Activated CD8-positive, alpha-beta memory T cell treated with anti-CD3 and anti-CD28 coated beads for 24 hours (primary cell): ENCODE data around the gene MRPS11.
A peak's percentile ranks its signal among the peaks of the same experiment; 100 is the strongest.
"Not testable (repeated sequence)": the region's sequence is repeated elsewhere in the genome, so short reads cannot be mapped to it uniquely, and the experiment has no call there.

Source experiments
- DNase-seq: peaks from one replicate; pipeline ENCODE4 v3.0.0-alpha.2; 2020

MRPS11 gene

GRCh38 chr15:88467073-88467934, at the start of gene MRPS11, which contains the start of gene MRPL46:
Gene MRPS11 (plus strand): TSS chr15:88467708. CDS start chr15:88467718, 10 bp downstream.
Gene MRPL46 (minus strand): TSS chr15:88467388. CDS start chr15:88467377, 11 bp downstream.
- DNase-seq, result peak; percentile 96

- no peak for DNase-seq
These were observed 47.7 kb upstream of the MRPS11 start for GRCh38 chr15:88419830-88420229.

GRCh38 chr15:88423331-88423730, 44.2 kb upstream of the MRPS11 start:
- no peak for DNase-seq

GRCh38 chr15:88426304-88426703, 41.2 kb upstream of the MRPS11 start:
- DNase-seq, result no peak

- DNase-seq, result no peak
These were observed 39.5 kb upstream of the MRPS11 start for GRCh38 chr15:88428053-88428452.

GRCh38 chr15:88428805-88429605, 38.5 kb upstream of the MRPS11 start:
- no peak for DNase-seq

GRCh38 chr15:88430051-88430450, 37.5 kb upstream of the MRPS11 start:
- no peak for DNase-seq

- DNase-seq, result no peak
These were observed 36.1 kb upstream of the MRPS11 start for GRCh38 chr15:88431441-88431840.

- no peak for DNase-seq
These were observed 34.3 kb upstream of the MRPS11 start for GRCh38 chr15:88433046-88433685.

GRCh38 chr15:88434106-88434505, 33.4 kb upstream of the MRPS11 start:
- DNase-seq, result not testable (repeated sequence)

GRCh38 chr15:88438181-88438580, 29.3 kb upstream of the MRPS11 start:
- no peak for DNase-seq

GRCh38 chr15:88440021-88440420, 27.5 kb upstream of the MRPS11 start:
- no peak for DNase-seq

- no peak for DNase-seq
These were observed 26.3 kb upstream of the MRPS11 start for GRCh38 chr15:88441076-88441730.

GRCh38 chr15:88447206-88447605, 20.3 kb upstream of the MRPS11 start:
- DNase-seq, result no peak

- no peak for DNase-seq
These were observed 19.8 kb upstream of the MRPS11 start for GRCh38 chr15:88447741-88448140.

GRCh38 chr15:88448991-88449461, 18.5 kb upstream of the MRPS11 start:
- no peak for DNase-seq

- no peak for DNase-seq
These were observed 17.9 kb upstream of the MRPS11 start for GRCh38 chr15:88449581-88449980.

- DNase-seq, result peak; percentile 86
These were observed 17.2 kb upstream of the MRPS11 start for GRCh38 chr15:88450125-88450798.

- DNase-seq, result no peak
These were observed 13.9 kb upstream of the MRPS11 start for GRCh38 chr15:88453651-88454050.

GRCh38 chr15:88454236-88454635, 13.3 kb upstream of the MRPS11 start:
- no peak for DNase-seq

GRCh38 chr15:88454867-88455810, 12.4 kb upstream of the MRPS11 start:
- peak; percentile 63 for DNase-seq
